NCI-H2081 (cell line): ENCODE results near the gene KREMEN2.
A peak's percentile ranks its signal among the peaks of the same experiment; 100 is the strongest.

Source experiments
- DNase-seq, 2 experiments: peaks; one replicate each; lab custom pipeline; 2025; lab: John Stamatoyannopoulos, UW

KREMEN2 gene

GRCh38 chr16:2980227-2981176 is 16.4 kb downstream of the KREMEN2 start, which contains the start of gene PKMYT1:
Gene PKMYT1 (minus strand): TSS chr16:2980446. CDS start chr16:2979657, 789 bp downstream.
- peak; percentile 87 to 91 for DNase-seq

DNA sequence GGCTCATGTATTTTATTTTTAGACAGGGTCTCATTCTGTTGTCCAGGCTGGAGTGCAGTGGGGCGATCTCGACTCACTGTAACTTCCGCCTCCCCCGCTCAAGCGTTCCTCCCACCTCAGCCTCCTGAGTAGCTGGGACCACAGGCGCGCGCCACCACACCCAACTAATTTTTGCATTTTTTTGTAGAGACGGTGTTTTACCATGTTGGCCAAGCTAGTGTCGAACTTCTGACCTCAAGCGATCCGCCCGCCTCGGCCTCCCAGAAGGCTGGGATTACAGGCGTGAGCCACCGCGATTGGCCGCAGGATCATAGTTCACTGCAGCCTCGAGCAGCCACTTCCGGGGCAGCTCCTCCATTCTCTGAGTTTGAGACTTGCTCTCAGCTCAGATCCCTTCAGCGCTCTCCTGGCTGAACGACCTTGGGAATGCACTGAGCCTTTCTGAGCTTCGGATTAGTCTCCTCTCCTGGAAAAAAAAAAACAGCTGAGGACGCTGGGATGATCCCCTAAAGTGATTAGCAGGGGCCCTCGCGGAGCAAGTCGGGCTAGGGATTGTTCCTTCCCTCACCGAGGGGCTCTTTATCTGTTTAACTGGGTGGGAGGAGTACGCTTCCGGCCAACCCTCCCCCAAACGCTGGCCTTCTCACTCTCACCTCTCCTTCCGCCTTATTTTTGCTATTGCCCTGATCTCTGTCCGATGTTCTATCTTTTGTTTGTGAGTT is 17.3 kb downstream of the KREMEN2 start:
- no peak for DNase-seq

DNA sequence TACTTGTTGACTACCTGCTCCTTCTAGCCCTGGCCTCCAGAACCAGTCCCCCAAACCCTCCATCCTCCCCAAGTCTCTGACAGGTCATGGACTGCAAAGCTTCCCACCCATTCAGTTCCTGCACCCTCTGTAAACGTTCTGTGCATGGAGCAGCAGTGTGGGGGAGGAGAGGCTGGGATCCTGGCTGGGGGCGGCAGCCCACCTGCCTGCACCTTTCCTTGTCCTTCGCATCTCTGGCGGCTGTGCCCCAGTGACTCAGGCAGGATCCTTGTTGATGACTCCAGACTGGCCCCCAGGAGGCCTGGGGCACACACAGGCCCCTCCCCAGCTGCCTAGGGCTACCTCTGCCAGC is 17.8 kb downstream of the KREMEN2 start:
- DNase-seq = no peak

DNA sequence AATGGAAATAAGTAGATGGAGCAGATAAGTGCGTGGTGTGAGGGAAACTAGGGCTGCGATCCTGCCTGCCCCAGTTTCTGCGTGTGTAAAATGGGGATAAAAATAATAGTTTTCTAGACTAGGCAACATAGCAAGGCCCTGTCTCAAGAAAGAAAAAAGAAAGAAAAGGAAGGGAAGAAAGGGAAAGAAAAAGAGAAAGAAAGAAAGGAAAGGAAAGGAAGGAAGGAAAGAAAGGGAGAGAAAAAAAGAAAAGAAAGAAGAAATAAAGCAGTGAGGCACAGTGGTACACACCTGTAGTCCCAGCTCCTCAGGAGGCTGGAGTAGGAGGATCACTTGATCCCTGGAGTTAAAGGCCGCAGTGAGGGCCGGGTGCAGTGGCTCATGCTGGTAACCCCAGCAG is 18.3 kb downstream of the KREMEN2 start:
- DNase-seq = no peak

- peak; percentile 68 to 70 for DNase-seq
Measured at GRCh38 chr16:2983706-2984136, 19.6 kb downstream of the KREMEN2 start.

- DNase-seq = no peak
Measured at GRCh38 chr16:2985462-2985861, 21.4 kb downstream of the KREMEN2 start.

GRCh38 chr16:2985893-2986355 is 21.8 kb downstream of the KREMEN2 start:
- DNase-seq = peak in 1 of 2 experiments; percentile 16

DNA sequence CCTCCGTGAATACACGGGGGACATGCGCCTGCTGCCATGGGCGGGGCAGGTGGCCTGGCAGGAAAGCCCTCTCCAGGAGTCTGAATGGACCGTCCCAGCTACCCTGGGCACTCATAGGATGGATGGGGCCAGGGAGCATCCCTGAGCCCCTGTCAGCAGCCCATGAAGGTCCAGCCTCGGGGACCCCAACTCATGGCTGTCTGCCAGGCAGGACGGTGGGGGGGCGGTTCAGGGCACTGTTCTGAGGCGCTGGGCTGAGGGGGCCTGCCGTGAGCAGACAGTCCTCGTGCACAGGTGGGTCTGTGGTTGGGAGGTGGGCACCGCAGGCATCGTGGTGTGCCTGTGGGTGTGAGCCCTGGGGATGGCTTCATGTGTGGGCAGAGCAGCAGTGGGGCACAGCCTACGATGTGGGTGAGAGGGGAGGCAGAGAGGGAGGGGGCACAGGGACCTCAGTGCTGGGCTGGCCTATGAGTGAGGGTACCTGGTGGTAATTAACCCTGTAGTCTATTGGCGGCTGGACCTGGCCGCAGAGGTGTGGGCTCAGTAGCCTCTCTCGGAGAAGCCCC is 22.6 kb downstream of the KREMEN2 start:
- DNase-seq = no peak

GRCh38 chr16:2987286-2987685 is 23.2 kb downstream of the KREMEN2 start:
- no peak for DNase-seq

DNA sequence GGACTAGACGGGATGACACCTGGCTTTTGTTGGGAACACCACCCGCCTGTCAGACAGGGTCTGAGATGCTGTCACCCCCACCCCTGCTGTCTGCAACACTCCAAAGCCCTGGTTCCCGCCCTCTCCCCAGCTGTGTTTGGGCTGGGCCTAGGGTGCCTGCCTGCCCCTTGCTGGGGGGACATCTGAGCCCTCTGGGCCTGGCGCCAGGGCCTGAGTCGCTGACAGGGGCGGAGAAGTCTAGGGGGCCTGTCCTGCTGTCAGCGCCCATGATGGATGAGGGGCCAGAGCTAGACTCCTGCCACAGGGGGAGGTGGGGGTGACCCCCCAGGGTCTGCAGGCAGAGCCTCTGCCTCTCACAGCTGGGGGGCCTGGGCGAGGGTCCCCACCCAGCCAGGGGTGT is 23.8 kb downstream of the KREMEN2 start:
- peak; percentile 42 to 75 for DNase-seq

GRCh38 chr16:2988590-2989099 is 24.6 kb downstream of the KREMEN2 start:
- no peak for DNase-seq

DNA sequence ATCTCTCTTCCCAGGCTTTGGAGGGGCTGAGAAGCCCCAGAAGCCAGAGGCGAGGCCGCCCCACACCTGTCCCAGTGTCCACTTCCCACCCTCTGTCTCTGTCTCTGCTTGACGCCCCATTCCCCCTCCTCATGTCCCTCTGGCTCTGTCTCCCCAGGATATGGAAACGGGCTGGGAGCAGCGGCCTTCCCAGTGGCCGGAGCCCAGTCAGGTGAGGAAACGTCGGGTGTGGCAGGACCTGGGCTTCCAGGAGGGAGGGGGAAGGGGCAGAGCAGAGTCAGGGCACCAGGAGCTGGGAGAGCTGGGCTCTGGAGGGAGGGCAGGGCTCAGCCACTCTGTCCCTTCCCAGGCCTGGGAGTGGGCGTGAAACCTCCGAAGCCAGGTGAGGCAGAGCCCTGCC is 26.8 kb downstream of the KREMEN2 start:
- DNase-seq = no peak

GRCh38 chr16:2991566-2992261 is 27.6 kb downstream of the KREMEN2 start:
- DNase-seq = no peak

- DNase-seq = no peak
Measured at GRCh38 chr16:2992383-2993081, 28.5 kb downstream of the KREMEN2 start.

DNA sequence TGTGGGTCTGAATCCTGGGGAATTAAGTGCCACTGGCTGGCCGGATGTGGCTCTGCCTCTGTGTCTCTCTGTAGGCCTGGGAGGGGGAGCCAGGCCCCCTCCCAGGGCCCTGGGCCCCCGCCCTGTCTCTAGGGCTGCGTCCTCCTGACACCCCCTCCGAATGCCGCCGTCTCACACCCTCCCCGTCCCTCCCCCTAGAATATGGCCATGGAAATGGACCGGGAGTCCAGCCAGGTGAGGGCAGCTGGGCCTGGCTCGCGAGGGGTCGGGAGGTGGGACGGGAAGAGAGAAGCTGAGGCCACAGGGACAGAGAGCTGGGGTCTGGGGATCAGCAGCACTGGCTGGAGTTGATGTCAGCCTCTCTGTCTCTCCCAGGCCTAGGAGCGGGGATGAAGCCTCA is 32.2 kb downstream of the KREMEN2 start:
- DNase-seq = no peak

DNA sequence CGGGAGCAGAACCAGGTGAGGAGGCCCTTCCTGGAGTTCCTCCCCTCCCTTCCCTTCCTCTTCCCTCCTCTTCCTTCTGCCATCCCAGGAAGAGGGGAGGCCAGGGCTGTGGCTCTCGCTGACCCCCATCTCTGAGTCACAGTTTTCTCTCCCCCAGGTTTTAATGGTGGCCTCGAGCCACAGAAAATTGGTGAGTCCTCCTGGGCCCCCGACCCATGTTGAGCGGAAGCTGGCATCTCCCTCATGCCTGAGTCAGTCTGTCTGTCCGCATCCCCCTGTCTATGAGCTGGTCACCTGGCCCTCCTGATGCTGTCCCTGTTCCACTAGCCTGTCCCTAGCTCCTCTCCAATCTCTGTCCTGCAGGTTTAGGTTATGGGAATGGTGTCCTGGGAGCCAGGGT is 35.9 kb downstream of the KREMEN2 start:
- DNase-seq = no peak

DNA sequence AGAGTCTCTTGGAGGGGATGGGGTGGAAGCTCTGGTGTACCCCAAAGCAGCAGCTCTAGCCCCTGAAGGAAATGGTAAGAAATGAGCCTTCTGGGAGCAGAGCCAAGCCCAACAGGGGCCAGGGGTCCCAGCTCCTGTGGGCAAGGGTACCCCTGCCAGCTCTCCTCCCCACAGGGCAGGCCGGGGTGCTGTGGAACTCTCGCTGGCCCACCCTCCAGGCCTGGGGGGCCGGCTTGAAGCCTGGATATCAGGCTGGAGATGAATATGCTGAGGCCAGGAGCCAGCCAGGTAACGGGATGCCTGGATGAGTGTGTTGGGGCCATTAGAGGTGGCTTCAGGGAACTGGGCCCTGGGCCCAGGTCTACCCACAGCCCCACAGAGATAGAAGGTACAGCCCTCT is 36.5 kb downstream of the KREMEN2 start:
- no peak for DNase-seq

DNA sequence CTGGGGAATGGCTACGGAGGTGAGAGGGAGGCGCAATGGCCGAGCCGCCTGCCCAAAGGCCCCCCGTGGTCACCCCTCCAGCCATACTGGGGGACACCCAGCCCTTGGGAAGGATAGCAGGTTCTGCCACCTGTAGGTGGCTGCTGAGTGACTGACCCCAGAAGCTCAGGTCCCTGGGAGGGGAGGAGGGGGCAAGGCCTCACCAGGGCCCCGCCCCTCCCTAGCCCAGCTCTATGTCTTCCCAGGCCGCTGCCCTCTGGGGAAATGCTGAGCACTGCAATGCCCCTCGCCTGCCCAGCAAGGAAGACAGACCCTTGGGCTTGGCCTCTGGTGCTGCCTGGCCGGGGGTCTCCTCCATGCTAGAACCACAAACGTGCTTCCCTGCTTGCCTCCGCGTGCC is 37.2 kb downstream of the KREMEN2 start:
- no peak for DNase-seq

DNA sequence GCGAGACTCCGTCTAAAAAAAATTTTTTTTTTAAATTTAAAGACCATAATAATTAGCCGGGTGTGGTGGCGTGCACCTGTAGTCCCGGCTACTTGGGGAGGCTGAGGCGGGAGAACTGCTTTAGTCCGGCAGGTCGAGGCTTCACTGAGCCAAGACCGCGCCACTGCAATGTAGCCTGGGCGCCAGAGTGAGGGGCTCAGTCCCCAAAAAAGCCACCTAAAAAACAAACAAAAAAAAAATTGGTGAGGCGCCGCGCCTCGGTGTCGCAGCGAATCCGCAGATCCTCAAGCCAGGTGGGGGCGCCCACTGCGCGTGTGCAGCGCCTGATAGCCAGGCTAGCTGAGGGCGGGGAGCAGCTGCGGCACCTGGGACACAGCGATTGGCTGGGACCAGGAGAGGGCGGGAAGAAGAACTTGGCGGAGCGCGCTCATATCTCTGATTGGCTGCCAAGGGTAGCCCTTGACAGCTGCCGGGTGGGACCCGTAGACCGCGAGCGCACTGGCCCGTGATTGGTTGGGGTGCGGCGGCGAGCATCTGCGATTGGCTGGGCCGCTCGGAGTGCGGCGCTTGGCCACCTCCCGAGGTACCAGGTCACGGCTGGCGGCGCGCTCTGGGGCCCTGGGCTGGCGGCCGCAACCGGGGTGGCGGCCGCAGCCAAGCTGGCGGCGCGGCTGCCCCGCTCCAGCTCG is 39.7 kb downstream of the KREMEN2 start:
- peak; percentile 99 for DNase-seq

GRCh38 chr16:3004319-3004718 is 40.2 kb downstream of the KREMEN2 start:
- DNase-seq = peak; percentile 25 to 30
